GM12865 (cell line): ENCODE data around the gene KCNN4.

ENCODE experiments used
- DNase-seq: peaks from one replicate; pipeline ENCODE4 v3.0.0; 2010; ENCODE audit warnings: low read depth
- H3K4me3 ChIP-seq: 2 replicates; pipeline ENCODE4 v1.5.1; 2011; ENCODE audit warnings: mild to moderate bottlenecking, low read depth, low read length, control low read depth
- CTCF ChIP-seq: IDR thresholded peaks from 2 replicates; pipeline ENCODE4 v1.5.1; 2011; ENCODE audit warnings: low read length, control low read depth, low read depth, inconsistent platforms; ENCODE audit not compliant: insufficient read depth; ENCODE audit errors: missing control alignments

The KCNN4 gene

GRCh38 chr19:43719918-43720317, 60.9 kb downstream of the KCNN4 start:
- no peak for TF ChIP-seq CTCF
- no peak for DNase-seq
- H3K4me3 ChIP-seq, result no peak overlapping the region

- TF ChIP-seq CTCF, result no peak
- H3K4me3 ChIP-seq, result no peak overlapping the region
- DNase-seq, result no peak
Observed at GRCh38 chr19:43719378-43719868, 61.4 kb downstream of the KCNN4 start.

- no peak for DNase-seq
- no peak for TF ChIP-seq CTCF
- H3K4me3 ChIP-seq, result no peak overlapping the region
Observed at GRCh38 chr19:43718627-43719377, 62.0 kb downstream of the KCNN4 start.
